CD4-positive, alpha-beta T cell treated with Interleukin-12 subunit alpha and Interleukin-12 subunit beta, for 1 hour (primary cell): ENCODE results near the gene RPUSD3.
A peak's percentile ranks its signal among the peaks of the same experiment; 100 is the strongest.
"Not testable (repeated sequence)": the region's sequence is repeated elsewhere in the genome, so short reads cannot be mapped to it uniquely, and the experiment has no call there.

ENCODE experiments used
- DNase-seq: peaks from one replicate; pipeline ENCODE4 v3.0.0-alpha.2; 2020

Gene RPUSD3, protein sequence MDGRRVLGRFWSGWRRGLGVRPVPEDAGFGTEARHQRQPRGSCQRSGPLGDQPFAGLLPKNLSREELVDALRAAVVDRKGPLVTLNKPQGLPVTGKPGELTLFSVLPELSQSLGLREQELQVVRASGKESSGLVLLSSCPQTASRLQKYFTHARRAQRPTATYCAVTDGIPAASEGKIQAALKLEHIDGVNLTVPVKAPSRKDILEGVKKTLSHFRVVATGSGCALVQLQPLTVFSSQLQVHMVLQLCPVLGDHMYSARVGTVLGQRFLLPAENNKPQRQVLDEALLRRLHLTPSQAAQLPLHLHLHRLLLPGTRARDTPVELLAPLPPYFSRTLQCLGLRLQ

DNA sequence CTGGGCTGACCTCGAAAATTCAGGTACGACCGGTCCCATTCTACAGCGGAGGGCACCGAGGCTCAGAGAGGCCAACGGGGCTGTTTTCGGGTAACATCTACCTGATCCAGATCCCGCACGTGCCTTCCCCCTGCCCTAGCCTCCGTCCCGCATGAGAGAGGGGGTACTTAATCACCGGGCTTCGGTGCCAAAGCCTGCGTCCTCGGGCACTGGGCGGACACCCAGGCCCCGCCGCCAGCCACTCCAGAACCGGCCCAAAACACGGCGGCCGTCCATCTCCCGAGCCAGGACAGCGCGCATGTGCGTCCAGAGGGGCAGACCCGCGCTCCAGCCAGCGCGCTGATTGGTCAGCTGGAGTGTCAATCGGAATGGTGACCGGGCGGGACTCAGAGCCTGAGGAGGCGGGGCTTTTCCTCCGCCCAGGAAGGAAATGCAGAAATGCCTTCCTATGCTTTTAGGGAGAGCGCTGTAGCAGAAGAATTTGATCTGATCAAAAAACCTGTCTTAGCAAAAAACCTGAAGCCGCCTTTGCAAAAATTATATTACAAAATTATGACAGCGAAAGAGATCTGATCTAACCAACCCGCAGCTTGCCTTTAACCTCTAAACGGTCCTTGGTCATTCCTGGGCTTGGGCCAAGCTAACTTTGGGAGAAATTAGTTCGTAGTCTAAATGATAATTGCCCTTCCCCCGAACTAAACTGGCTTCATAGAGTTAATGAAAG is at the start of gene RPUSD3:
Gene RPUSD3 (minus strand): TSS at position 294 of the 724 bp plus-strand sequence. CDS start 18 bp downstream, at position 276.
- DNase-seq, result peak; percentile 96

DNA sequence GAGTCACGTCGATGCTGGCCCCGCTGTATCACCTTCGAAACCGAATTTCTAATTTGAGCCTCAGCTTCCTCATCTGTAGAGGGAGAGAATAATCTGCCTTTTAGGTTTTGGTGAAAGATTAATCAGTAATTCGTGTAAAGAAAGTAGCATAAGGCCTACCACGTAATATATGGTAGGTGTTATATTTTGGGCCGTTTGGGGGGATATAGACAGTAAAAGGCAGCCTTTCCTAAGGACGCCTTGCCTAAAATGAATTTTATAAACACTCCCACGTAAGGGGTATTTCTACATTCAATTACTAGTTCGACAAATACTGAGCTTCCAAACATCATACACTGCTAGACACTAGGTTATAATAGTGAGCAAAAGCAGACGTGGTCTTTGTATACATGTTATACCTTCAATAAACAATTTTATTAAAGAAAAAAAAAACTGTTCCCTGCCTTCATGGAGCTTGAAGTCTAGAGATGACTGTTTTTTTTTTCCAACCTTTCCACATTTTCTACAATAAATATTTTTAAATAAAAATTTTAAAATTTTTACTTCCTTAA is 47.3 kb upstream of the RPUSD3 start:
- DNase-seq, result no peak

DNA sequence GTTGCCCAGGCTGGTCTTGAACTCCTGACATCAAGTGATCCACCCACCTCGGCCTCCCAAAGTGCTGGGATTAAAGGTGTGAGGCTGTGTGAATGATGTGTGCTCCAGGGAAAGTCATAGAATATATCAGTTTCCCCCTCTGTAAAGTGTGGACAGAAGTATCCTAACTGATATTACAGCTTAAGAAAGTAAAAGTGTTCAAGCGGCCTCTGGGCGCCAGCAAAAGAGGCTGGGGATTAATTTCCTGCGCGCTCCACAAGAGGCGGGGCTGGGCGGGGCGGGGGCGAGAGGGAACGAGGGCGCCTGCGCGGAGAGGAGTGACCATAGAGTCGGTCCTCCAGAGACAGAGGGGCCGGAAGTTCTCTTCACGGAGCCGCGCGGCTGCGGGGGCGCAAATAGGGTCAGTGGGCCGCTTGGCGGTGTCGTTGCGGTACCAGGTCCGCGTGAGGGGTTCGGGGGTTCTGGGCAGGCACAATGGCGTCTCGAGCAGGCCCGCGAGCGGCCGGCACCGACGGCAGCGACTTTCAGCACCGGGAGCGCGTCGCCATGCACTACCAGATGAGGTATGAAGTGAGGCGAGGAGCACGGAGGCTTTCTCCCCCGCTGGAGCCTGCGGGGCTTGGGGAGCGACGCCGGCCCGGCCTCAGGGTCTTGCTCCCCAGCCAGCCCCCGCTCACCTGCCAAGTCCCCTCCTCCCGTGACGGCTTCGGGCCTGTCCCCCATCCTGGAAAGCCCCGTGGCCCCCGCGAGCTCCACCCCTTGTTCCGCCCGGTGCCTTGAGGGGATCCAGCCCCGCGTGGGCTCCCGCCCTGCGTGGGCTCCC is 46.7 kb upstream of the RPUSD3 start, which contains the start of gene JAGN1:
Gene JAGN1 (plus strand): TSS at position 362 of the 823 bp plus-strand sequence. CDS start 113 bp downstream, at position 475.
- DNase-seq, result peak; percentile 94

DNA sequence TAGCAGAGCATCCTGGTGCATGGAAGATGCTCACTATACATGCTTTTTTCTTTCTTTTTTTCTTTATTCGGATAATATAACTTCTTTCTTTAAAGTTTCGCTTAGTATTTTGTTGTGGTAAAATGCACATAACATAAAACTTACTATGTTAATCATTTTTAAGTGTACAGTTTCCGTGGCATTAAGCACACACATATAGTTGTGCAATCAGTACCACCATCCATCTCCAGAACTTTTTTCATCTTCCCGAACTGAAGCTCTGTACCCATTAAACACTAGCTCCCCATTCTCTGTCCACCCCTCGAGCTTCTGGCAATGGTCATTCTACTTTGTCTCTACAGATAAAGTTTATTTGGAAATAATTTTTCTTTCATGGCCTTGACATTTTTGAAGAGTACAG is 45.6 kb upstream of the RPUSD3 start:
- no peak for DNase-seq

DNA sequence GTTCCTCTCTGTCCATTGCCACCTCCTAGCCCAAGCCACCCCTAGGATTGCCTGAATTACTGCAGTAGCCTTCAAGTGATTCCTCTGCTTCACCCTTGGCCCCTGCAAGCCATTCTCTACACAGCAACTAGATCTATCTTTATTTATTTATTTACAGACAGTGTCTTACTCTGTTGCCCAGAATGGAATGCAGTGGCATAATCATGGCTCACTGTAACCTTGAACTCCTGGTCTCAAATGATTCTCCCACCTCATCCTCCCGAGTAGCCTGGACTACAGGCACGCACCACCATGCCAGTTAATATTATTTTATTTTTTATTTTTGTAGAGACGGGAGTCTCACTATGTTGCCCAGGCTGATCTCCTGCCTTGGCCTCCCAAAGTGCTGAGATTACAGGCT is 44.7 kb upstream of the RPUSD3 start:
- no peak for DNase-seq

DNA sequence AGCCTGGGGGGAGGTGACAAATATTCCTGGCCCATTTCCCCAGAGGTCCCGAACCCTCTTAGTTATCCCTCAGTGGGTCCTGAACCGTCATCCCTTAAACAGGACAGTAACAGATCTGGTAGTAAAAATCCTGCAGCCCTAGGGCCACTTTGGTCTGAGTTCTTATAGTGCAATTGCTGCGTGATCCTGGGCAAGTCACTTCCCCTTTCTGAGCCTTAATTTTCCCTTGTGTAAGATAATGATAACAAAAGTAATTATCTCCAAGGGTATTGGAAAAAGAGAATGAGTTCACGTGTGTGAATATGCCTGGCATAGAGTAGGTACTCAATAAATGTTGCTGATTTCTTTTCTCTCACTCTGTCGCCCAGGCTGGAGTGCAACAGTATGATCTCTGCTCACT is 43.7 kb upstream of the RPUSD3 start:
- DNase-seq, result no peak

DNA sequence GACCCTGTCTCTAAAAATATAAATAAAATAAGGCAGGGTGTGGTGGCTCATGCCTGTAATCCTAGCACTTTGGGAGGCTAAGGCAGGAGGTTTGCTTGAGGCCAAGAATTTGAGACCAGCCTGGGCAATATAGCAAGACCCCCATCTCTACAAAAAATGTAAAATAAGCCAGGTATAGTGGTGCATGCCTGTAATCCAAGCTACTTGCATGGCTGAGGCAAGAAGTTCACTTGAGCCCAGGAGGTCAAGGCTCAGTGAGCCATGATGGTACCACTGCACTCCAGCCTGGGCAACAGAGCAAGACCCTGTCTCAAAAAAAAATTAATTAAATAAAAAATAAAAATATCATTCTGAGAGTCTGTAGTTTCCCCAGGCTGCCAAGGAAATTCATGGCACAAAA is 42.5 kb upstream of the RPUSD3 start:
- no peak for DNase-seq

DNA sequence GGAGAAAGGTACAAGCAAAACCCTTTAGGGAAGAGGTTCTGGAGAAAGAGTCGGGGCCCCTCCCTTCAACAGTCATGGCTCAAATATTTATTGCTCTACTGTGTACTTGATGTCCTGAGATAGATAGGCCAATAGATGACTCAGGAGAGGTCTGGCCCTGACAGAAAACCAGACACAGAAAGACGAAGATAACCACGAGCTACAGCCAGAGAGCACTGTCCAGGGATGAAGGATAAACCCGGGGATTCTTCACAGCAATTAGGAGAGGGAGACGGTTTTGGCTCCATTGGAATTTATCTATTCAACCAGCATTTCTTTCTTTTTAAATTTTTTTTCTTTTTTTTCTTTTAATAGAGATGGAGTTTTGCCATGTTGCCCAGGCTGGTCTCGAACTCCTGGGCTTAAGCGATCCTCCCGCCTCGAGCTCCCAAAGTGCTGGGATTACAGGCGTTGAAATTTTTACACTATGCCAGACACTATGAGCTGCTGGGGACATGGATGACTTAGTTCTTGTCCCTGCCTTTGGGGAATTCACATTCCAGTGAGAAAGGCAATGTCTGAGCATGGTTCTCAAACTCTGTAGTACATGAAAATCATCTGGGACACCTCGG is 40.9 kb upstream of the RPUSD3 start:
- no peak for DNase-seq

DNA sequence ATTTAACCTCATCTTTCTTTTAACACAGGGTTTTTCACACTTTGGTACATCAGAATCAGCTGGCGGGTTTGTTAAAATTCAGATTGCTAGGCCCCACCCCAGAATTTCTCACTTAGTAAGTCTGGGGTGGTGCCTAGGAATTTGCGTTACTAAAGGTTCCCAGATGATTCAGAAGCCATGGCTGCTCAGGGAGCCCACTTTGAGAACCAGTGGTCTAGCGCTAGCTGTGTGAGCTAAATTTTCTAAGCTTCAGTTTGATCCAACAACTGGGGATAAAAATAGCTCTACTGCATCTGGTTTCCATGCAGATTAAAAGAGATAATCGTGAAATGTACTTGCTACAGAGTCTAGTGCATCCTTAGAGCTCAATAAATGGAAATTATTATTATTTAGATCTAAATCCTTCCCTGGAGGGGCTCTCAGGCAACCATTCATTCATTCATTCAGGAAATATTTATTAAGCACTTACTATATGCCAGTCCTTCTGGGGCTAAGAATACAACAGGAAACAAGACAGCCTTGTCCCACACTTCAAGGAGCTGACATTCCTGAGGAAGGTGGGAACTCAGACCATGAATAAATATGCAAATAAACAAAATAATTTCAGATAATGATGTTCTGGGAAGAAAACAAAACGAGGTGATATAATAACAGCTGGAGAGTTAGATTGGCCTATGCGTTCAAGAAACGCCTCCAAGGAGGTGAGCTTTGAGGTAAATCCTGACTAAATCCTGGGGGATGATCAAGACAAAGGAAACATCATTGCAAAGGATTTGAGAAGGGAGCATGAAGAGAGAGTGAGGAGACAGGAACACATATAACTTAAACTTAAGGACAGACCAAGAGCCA is 40.1 kb upstream of the RPUSD3 start:
- no peak for DNase-seq

DNA sequence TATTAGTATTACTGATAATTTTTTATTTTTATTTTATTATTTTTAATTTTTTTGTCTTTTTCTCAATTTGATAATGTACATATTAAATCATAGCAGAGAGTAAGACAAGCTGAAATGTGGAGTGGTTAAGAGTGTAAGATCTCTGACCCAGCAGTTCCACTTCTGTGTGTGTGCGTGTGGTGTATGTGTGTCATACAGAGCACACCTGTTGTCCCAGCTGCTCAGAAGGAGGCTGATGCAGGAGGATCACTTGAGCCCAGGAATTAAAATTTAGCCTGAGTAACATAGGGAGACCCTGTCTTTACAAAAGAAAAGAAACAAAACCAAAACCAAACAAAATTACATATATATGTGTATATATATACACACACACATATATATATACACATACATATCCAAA is 37.6 kb upstream of the RPUSD3 start:
- DNase-seq, result no peak

DNA sequence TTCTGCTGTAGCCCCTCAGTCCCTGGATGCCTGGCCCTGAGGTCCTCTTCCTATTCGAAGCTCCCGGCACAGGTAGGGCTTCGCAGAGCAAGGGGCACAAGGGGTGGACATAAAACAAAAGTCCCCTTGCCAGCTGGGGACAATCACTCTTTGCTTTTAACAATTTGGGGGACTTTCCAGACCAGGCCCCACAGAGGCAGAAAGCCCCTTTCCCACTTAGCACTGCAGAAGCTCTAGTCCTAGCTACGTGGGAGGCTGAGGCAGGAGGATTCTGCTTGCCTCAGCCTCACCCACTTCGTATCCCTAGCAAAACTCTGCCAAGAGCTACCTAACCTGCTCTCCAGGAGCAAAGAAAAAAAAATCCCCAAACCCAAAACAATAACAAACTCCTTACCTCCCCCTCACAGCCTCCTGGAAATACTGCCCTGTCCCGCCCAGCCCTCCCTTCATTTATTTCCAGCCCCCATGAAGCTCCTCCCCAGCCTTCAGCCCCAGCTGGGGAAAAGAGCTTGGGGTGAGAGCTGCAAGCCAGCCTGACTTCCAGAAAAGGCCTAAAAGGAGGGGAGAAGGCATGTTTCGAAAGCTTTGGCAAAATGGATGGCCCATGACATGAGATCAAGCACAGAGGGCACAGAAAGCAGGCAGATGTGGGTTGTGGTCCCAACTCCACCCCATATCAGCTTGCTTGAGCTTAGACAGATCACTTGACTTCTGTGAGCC is 36.2 kb upstream of the RPUSD3 start, which contains the start of gene CIDEC:
Gene CIDEC (minus strand): TSS at position 424 of the 720 bp plus-strand sequence. CDS start 1,767 bp downstream, outside the sequence.
- DNase-seq, result no peak

DNA sequence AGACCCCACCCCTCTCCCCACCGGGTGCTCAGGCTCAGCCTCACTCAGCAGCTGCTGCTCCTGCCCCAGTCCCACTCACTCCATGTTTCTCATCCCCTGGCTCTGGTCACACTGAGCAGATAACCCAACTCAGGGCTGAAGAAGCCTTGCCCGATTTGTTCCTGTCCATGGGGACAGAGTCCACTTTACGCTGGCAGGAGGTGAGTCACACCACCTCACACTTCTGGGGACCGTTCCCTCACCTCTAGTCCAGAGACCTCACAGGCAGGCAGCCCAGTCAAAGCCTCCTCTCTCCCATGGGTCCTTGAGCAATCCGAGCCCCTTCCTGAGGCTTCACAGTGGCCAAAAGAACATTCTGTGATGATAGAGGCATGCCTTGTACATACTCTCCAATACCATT is 34.9 kb upstream of the RPUSD3 start:
- no peak for DNase-seq

DNA sequence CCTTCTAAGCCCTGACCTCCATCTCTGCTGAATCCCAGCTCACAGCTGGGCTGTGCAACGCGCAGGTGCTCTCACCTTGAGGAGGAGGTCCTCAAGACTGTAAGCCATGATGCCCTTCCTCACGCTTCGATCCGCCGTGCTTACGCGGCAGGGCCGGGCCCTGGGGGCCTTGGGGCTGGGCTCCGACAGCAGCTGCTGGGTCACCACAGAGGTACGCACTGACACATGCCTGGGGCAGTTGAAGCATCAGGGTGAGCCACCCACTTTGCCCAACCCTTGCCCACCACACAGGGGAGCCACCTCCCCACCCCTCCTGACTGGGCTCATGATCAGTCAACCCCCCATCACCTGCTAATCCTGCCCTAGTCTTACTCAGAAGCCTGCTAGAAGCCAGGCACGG is 33.2 kb upstream of the RPUSD3 start:
- no peak for DNase-seq

DNA sequence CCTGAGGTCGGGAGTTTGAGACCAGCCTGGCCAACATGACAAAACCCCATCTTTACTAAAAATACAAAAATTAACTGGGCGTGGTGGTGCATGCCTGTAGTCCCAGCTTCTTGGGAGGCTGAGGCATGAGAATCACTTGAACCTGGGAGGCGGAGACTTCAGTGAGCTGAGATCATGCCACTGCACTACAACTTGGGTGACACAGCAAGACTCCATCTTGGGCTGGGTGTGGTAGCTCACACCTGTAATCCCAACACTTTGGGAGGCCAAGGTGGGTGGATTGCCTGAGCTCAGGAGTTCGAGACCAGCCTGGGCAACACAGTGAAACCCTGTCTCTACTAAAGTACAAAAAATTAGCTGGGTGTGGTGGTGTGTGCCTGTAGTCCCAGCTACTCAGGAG is 32.4 kb upstream of the RPUSD3 start:
- DNase-seq, result not testable (repeated sequence)

DNA sequence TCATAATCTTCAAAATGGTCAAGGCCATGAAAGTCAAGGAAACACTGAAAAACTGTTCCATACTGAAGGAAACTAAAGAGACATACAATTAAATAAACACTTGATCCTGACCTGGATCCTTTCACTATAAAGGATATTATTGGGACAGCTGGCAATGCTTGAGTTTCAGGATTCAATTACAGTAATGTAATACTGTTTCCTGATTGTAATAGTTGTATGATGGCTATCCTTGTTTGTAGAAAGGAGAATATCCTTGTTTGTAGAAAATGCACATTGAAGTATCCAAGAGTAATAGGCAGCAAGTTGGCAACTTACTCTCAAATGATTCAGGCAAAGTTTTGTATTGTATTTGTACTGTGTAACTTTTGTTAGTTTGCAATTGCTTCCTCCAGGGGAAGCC is 31.6 kb upstream of the RPUSD3 start:
- no peak for DNase-seq

DNA sequence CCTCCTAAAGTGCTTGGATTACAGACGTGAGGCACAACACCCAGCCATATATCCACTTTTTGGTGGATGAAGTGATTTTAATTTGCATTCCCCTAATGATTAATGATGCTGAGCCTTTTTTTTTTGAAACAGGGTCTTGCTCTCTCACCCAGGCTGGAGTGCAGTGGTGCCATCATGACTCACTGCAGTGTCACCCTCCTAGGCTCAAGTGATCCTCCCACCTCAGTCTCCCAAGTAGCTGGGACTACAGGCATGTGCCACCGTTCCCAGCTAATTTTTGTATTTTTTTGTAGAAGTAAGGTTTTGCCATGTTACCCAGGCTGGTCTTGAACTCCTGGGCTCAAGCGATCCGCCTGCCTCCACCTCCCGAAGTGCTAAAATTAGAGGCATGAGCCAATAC is 28.3 kb upstream of the RPUSD3 start:
- not testable (repeated sequence) for DNase-seq

DNA sequence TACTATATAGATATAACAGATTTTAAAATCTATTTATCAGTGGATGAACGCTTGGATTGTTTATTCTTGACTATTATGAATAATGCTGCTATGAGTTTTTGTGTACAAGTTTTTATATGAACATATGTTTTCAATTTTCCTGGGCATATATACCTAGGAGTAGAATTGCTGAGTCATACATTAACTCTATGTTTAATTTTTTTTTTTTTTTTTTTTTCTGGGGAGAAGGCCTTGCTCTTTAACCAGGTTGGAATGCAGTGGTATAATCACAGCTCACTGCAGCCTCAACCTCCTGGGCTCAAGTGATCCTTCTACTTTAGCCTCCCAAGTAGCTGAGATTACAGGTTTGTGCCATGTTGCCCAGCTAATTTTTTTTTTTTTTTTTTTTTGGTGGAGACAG is 27.2 kb upstream of the RPUSD3 start:
- DNase-seq, result no peak

DNA sequence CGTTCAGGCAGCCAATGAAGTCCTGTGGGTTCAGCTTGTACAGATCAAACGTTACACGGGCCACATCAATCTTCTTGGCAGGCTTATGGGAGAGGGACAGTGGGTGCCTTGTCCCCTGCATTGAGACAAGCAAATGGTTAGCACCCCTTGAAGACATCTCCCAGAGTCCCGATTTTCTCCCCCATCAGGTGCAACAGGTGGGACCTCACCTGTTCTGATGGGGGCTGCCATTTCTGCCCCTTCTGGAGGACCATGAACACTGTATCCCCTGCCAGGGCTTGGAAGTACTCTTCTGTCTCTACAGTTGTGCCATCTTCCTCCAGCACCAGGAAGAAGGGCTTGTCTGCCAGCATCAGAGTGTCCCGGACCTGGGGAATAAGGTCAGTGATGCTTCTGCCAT is 26.1 kb upstream of the RPUSD3 start:
- no peak for DNase-seq

DNA sequence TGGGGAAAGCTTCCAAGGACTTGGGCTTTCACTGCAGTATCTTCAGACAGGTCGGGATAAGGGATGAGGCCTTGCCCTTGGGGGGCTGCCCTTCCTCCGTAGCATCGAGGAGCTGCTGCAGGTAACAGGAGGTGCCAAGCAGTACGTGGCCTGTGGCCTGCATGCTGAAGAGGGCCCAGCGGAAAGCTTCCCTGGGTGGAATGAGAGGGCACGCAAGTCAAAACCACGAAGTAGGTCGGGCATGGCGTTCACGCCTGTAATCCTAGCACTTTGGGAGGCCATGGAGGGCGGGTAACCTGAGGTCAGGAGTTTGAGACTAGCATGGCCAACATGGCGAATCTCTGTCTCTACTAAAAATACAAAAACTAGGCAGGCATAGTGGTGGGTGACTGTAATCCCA is 23.3 kb upstream of the RPUSD3 start:
- no peak for DNase-seq

DNA sequence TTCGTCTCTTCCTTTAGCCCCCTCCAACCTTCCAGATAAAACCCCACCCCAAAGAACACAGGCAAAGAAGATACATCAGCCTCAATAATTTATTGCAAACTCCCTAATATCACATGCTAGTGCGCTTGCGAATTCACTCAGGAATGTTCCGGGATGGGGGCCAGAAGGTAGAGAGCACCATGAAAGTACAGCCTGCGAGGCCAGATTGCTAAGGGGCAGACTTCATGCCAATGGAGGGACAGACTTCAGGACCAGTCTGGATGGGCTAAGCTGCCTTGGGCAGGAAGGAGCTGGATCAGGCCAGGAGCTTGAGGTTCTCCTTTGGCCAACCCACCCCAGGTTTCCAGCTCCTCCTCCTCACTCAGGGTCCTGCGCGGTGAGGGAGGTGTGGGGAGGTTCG is 22.8 kb upstream of the RPUSD3 start:
- DNase-seq, result no peak

DNA sequence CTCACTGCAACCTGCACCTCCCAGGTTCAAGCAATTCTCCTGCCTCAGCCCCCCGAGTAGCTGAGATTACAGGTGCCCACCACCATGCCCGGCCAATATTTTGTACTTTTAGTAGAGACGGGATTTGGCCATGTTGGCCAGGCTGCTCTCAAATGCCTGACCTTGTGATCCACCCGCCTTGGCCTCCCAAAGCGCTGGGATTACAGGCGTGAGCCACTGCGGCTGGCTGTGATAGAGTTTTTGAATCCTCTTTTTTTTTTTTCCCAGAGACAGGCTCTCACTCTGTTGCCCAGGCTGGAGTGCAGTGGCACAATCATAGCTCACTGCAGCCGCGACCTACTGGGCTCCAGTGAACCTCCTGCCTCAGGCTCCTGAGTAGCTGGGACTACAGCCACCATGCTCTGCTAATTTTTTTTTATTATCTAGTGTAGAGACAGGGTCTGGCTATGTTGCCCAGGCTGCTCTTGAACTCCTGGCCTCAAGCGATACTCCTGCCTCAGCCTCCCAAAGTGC is 21.4 kb upstream of the RPUSD3 start:
- not testable (repeated sequence) for DNase-seq
